ENCODE results near the gene TBC1D16. TPM values are rescaled to one million over a fixed set of nuclear protein-coding genes. Genes with fewer than 3 reads are reported as not detected.

The TBC1D16 gene
- total RNA-seq, 1 donor from 2014 or later = 1.4 TPM

- peaks cover 16% of the 10 kb centered on the region for H3K27me3 Mint-ChIP-seq (ENCODE audit: low read depth)
- intact Hi-C loops (cut with micrococcal nuclease) = no loop called here
- no peak overlapping the region for H3K27ac Mint-ChIP-seq
- no peak overlapping the region for H3K4me3 Mint-ChIP-seq (ENCODE audit: low read depth)
- no peaks in the 10 kb centered on the region for H3K36me3 Mint-ChIP-seq (ENCODE audit: low read depth)
- DNase-seq (ENCODE audit: low spot score) = no peak
- H3K9me3 Mint-ChIP-seq = no peaks in the 10 kb centered on the region
- peaks cover 4% of the 10 kb centered on the region for H3K4me1 Mint-ChIP-seq (ENCODE audit: low read depth)
These were observed 110.3 kb downstream of the TBC1D16 start for GRCh38 chr17:79925242-79925957.

DNA sequence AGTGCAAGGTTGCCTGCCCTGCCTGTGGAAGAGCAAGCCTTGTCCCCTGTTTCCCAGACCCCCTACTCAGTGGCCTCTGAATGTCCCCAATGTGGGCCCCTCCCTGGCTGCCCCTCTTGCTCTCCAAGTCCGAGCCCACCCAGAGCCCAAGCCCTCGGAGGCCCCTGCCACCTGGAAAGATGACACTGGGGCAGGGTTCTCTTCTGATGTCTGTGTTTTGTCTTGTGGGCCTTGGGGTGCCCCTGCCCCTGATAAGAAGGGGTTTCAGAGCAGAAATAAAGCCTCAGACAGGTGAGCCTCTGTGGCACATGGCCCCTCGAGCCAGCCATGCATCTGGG lies 111.1 kb downstream of the TBC1D16 start:
- intact Hi-C loops (cut with micrococcal nuclease) = no loop called here
- Mint-ChIP-seq H3K9me3 (no peaks in the 10 kb centered on the region), H3K36me3 (ENCODE audit: low read depth) (no peaks in the 10 kb centered on the region), H3K4me1 (ENCODE audit: low read depth) (peaks cover 4% of the 10 kb centered on the region), H3K27me3 (ENCODE audit: low read depth) (peaks cover 16% of the 10 kb centered on the region), H3K27ac (no peak overlapping the region), H3K4me3 (ENCODE audit: low read depth) (no peak overlapping the region)
- DNase-seq (ENCODE audit: low spot score) = no peak

DNA sequence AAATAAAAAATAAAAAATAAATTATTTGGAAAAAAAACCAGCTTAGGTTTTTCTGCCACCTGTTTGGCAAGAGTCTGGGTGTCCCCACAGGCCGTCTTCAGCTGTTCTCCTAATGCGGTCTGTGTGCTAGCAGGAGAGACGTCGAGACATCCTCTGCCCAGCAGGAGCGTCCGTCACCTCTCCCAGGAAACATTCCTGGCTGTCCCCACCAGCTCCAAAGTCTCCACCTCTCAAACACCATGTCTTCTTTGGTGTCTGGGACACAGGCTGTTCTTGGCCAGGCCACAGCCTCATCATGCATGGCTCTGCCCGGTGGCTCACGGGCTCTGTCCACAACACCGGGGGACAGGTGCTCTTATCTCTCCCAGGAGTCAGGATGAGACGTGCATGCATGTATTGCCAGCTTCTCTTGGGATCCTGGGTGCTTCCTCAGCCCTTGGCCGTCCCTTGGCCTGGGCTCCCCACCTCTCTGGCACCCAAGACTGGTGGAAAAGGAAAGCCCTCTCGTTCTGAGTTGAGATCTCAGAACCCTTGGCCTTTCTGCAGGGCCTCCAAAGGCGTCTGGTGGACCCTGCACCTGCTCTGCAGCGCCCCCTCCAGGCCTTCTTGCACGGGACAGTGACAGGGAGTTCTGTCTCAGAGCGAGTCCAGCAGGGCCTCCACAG lies 111.6 kb downstream of the TBC1D16 start:
- H3K27me3 Mint-ChIP-seq (ENCODE audit: low read depth) = peaks cover 12% of the 10 kb centered on the region
- intact Hi-C loops (cut with micrococcal nuclease) = no loop called here
- peaks cover 4% of the 10 kb centered on the region for H3K4me1 Mint-ChIP-seq (ENCODE audit: low read depth)

DNA sequence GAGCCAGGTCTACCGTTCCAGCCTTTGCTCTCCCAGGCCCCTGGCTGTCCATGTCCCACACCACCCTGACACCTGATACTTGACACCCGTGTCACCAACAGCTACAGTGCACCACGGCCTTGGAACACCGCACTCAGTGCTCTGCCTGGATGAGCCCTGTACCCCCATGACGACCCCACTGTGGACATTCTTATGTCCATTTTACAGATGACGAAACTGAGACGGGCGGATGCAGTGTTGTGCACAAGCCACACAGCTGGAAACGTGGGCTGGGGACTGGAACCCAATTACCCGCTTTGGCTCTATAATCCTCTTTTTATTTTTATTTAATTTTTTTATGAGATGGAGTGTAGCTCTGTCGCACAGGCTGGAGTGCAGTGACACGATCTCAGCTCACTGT lies 112.9 kb downstream of the TBC1D16 start:
- Mint-ChIP-seq H3K27ac (no peak overlapping the region), H3K9me3 (no peaks in the 10 kb centered on the region), H3K36me3 (ENCODE audit: low read depth) (no peaks in the 10 kb centered on the region), H3K4me3 (ENCODE audit: low read depth) (no peak overlapping the region), H3K27me3 (ENCODE audit: low read depth) (peaks cover 2% of the 10 kb centered on the region), H3K4me1 (ENCODE audit: low read depth) (peaks cover 4% of the 10 kb centered on the region)
- intact Hi-C loops (cut with micrococcal nuclease) = no loop called here
- DNase-seq (ENCODE audit: low spot score) = no peak

More for the DNA sequence above, 111.6 kb downstream of the TBC1D16 start:
- no peak overlapping the region for H3K4me3 Mint-ChIP-seq (ENCODE audit: low read depth)
- no peaks in the 10 kb centered on the region for H3K36me3 Mint-ChIP-seq (ENCODE audit: low read depth)
- H3K9me3 Mint-ChIP-seq = no peaks in the 10 kb centered on the region
- peak; percentile 31 for DNase-seq (ENCODE audit: low spot score)
- no peak overlapping the region for H3K27ac Mint-ChIP-seq

DNA sequence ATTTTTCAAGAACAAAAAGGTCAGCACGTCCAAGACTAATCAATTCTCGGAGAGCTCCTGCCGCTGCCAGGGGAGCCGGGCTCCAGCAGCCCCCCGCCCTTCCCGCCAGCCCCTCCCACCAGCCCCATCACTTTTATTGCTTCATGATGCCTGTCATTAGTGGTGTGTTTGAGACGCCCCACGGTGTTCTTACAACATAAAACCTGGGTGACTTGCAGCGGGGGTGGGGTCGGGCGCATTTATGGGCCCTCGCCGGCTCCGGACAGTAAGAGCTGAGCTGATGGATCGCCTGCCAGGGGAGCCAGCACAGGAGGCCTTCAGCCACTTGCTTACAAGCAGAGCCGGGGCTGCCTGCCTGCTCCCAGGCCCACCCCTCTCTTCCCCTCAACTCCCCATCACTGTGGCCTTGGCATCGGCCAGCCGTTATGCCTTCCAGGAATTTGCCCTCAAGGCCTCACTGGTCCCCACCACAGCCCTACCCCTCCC lies 113.5 kb downstream of the TBC1D16 start:
- intact Hi-C loops (cut with micrococcal nuclease) = no loop called here
- Mint-ChIP-seq H3K4me1 (ENCODE audit: low read depth) (peaks cover 2% of the 10 kb centered on the region), H3K27ac (no peak overlapping the region), H3K27me3 (ENCODE audit: low read depth) (no peaks in the 10 kb centered on the region), H3K4me3 (ENCODE audit: low read depth) (no peak overlapping the region), H3K9me3 (no peaks in the 10 kb centered on the region), H3K36me3 (ENCODE audit: low read depth) (no peaks in the 10 kb centered on the region)
- no peak for DNase-seq (ENCODE audit: low spot score)

GRCh38 chr17:79921411-79922115 lies 114.1 kb downstream of the TBC1D16 start:
- Mint-ChIP-seq H3K4me3 (ENCODE audit: low read depth) (no peak overlapping the region), H3K9me3 (no peaks in the 10 kb centered on the region), H3K27me3 (ENCODE audit: low read depth) (no peaks in the 10 kb centered on the region), H3K27ac (no peak overlapping the region), H3K36me3 (ENCODE audit: low read depth) (no peaks in the 10 kb centered on the region), H3K4me1 (ENCODE audit: low read depth) (no peaks in the 10 kb centered on the region)
- DNase-seq (ENCODE audit: low spot score) = peak; percentile 16
- intact Hi-C loops (cut with micrococcal nuclease) = no loop called here

DNA sequence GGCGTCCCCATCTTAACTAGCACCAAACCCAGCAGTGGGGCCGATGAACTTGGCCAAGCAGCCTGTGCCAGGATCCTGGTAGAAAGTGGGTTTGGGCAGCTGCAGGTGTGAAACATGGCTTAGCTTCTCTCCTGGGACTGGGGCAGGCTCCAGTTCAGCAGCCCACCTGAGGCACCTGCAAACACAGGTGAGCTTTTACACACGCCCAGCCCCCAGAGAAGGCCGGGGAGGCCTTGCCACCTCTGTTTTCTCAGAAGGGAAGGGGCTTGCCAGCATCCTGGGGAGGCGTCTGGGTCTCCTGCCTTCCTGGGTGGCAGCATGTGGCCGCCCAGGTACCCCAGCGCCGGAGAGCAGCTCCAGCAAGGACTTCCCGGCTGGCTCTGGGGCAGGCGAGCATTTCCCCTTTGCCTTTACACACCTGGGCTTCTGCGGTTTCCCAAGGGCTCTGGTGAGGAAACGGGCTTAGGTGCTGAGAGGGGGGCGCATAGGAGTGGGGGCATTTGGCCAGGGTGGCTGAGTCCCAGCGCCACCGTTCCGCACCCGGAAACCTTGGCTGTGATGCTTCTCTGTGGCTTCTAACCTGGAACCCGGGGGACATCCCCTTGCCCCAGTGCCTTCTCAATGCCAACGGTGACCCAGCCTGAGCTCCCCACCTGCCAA lies 114.8 kb downstream of the TBC1D16 start:
- Mint-ChIP-seq H3K27me3 (ENCODE audit: low read depth) (no peaks in the 10 kb centered on the region), H3K9me3 (no peaks in the 10 kb centered on the region), H3K4me1 (ENCODE audit: low read depth) (no peaks in the 10 kb centered on the region), H3K36me3 (ENCODE audit: low read depth) (no peaks in the 10 kb centered on the region), H3K27ac (no peak overlapping the region), H3K4me3 (ENCODE audit: low read depth) (no peak overlapping the region)
- intact Hi-C loops (cut with micrococcal nuclease) = no loop called here
- DNase-seq (ENCODE audit: low spot score) = no peak

DNA sequence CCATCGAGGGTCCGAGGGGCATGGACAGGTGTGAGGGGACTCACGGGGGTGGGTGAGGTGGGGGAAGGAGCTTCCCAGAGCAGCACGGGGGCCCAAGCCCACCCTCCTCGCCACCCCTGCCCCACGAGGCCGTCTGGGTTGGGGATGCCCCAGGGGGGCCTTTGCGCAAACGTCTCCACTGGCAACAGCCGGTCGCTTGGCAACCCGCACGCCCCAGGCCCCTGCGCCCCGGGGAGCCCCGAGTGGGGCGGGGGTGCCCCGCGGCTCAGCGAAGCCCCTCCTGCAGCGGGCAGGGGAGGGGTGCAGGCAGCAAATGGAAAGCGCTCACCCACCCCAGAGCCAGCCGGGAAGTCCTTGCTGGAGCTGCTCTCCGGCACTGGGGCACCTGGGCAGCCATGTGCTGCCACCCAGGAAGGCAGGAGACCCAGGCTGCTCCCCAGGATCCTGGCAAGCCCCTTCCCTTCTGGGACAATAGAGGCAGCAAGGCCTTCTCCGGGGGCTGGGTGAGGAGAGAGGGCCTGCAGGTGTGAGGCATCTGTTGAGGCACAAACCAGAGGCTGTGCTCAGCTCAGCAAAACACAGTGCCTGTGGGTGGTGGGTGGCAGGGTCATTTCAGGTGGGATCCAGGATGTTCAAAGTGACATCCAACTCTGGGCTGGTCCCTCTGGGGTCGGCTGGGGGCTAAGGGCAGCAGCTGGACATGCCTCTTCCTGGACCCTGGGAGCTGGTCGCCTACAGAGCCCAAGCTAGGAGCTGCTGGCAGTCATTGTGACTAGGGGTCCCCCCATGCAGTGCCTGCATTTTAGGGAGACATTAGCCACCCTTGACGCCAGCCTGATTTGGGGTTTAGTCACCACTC lies 115.6 kb downstream of the TBC1D16 start:
- Mint-ChIP-seq H3K36me3 (ENCODE audit: low read depth) (no peaks in the 10 kb centered on the region), H3K4me3 (ENCODE audit: low read depth) (no peak overlapping the region), H3K27me3 (ENCODE audit: low read depth) (no peaks in the 10 kb centered on the region), H3K27ac (no peak overlapping the region), H3K4me1 (ENCODE audit: low read depth) (no peaks in the 10 kb centered on the region), H3K9me3 (no peaks in the 10 kb centered on the region)
- DNase-seq (ENCODE audit: low spot score) = no peak
- intact Hi-C loops (cut with micrococcal nuclease) = loop anchor here (10.0 kb wide), 1 partner anchor 75 kb away; no protein-coding TSS in a partner anchor

- Mint-ChIP-seq H3K36me3 (ENCODE audit: low read depth) (no peaks in the 10 kb centered on the region), H3K27ac (no peak overlapping the region), H3K4me1 (ENCODE audit: low read depth) (no peaks in the 10 kb centered on the region), H3K27me3 (ENCODE audit: low read depth) (no peaks in the 10 kb centered on the region), H3K9me3 (no peaks in the 10 kb centered on the region), H3K4me3 (ENCODE audit: low read depth) (no peak overlapping the region)
- no peak for DNase-seq (ENCODE audit: low spot score)
- intact Hi-C loops (cut with micrococcal nuclease) = loop anchor here (10.0 kb wide), 1 partner anchor 74 kb away; no protein-coding TSS in a partner anchor
These were observed 116.5 kb downstream of the TBC1D16 start for GRCh38 chr17:79919164-79919585.

- intact Hi-C loops (cut with micrococcal nuclease) = loop anchor here (10.0 kb wide), 1 partner anchor 74 kb away; no protein-coding TSS in a partner anchor
- DNase-seq (ENCODE audit: low spot score) = no peak
- no peaks in the 10 kb centered on the region for H3K27me3 Mint-ChIP-seq (ENCODE audit: low read depth)
- H3K36me3 Mint-ChIP-seq (ENCODE audit: low read depth) = no peaks in the 10 kb centered on the region
- no peaks in the 10 kb centered on the region for H3K4me1 Mint-ChIP-seq (ENCODE audit: low read depth)
- H3K27ac Mint-ChIP-seq = no peak overlapping the region
- no peak overlapping the region for H3K4me3 Mint-ChIP-seq (ENCODE audit: low read depth)
- no peaks in the 10 kb centered on the region for H3K9me3 Mint-ChIP-seq
These were observed 117.0 kb downstream of the TBC1D16 start for GRCh38 chr17:79918581-79919163.

- no peak for DNase-seq (ENCODE audit: low spot score)
- intact Hi-C loops (cut with micrococcal nuclease) = loop anchor here (10.0 kb wide), 1 partner anchor 73 kb away; no protein-coding TSS in a partner anchor
- no peaks in the 10 kb centered on the region for H3K27me3 Mint-ChIP-seq (ENCODE audit: low read depth)
- no peak overlapping the region for H3K4me3 Mint-ChIP-seq (ENCODE audit: low read depth)
- H3K27ac Mint-ChIP-seq = no peak overlapping the region
- H3K36me3 Mint-ChIP-seq (ENCODE audit: low read depth) = no peaks in the 10 kb centered on the region
- no peaks in the 10 kb centered on the region for H3K4me1 Mint-ChIP-seq (ENCODE audit: low read depth)
- H3K9me3 Mint-ChIP-seq = no peaks in the 10 kb centered on the region
These were observed 117.7 kb downstream of the TBC1D16 start for GRCh38 chr17:79917902-79918484.

Data from activated T-helper 2 cell treated with anti-CD3 and anti-CD28 coated beads, Interferon-gamma antibody, Interleukin-2, Interleukin-4, amounts not matched to agents 10 μg/mL and 5 μg/mL and 100 μg/mL, durations not matched to agents 14 hours and 24 hours and 36 hours (primary cell).